Lower leg skin (tissue), 3 donors: ENCODE measurements around the gene CARMIL3.

ENCODE experiments used
- POLR2A ChIP-seq, 2 donors: fragments of 450-650 bp; IDR thresholded peaks; one replicate each; pipeline ENCODE4 v1.6.1; 2016 to 2017; ENCODE audit warnings: antibody characterized with exemption in 2 of 2, mild to moderate bottlenecking in 1 of 2, moderate library complexity in 1 of 2
- TF ChIP-seq, protein P1 (sequence below), 3 donors: fragments of 450-650 bp; IDR thresholded peaks; one replicate each; pipeline ENCODE4 v1.5.1; 2016; ENCODE audit warnings: antibody characterized with exemption in 3 of 3, mild to moderate bottlenecking in 3 of 3, moderate library complexity in 2 of 3

DNA sequence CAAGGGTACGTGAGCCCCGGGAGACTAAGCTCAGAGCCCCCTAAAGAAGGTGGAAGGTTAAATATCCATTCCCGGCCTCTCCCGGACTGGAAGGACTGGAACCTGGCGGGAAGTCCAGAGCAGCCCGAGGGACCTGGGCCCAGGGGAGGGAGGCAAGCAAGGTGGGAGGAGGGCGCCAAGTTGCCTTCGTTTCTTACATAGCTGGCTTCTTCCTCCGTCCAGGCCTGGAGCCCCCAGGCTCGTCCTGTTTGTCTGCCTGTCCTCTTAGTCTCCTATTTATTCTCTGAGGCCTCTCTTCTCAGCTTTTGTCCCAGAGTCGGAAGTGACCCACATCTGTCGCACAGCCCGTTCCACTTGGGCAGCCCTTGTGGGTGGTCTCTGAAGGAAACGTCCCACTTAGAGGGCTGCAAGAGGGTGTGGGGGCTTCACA lies 43.0 kb downstream of the CARMIL3 start:
- TF ChIP-seq, protein P1, sequence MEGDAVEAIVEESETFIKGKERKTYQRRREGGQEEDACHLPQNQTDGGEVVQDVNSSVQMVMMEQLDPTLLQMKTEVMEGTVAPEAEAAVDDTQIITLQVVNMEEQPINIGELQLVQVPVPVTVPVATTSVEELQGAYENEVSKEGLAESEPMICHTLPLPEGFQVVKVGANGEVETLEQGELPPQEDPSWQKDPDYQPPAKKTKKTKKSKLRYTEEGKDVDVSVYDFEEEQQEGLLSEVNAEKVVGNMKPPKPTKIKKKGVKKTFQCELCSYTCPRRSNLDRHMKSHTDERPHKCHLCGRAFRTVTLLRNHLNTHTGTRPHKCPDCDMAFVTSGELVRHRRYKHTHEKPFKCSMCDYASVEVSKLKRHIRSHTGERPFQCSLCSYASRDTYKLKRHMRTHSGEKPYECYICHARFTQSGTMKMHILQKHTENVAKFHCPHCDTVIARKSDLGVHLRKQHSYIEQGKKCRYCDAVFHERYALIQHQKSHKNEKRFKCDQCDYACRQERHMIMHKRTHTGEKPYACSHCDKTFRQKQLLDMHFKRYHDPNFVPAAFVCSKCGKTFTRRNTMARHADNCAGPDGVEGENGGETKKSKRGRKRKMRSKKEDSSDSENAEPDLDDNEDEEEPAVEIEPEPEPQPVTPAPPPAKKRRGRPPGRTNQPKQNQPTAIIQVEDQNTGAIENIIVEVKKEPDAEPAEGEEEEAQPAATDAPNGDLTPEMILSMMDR (IDR thresholded peaks at IDR 0.05): no peak
- TF ChIP-seq POLR2A (IDR thresholded peaks at IDR 0.05): no peak
